Ovary (tissue), 3 donors: ENCODE results near the gene SH3GL2.

Source experiments
- CTCF ChIP-seq, 3 donors: fragments of 450-650 bp in 2 of 3; fragments of 200-600 bp in 1 of 3; IDR thresholded peaks; one replicate each; pipeline versions ENCODE4 v1.5.1 to v1.8.0; 2016 to 2022; ENCODE audit warnings: antibody characterized with exemption in 3 of 3, mild to moderate bottlenecking in 1 of 3
- POLR2A ChIP-seq: fragments of 450-650 bp; IDR thresholded peaks from one replicate; pipeline ENCODE4 v1.6.1; 2017; ENCODE audit warnings: antibody characterized with exemption, mild to moderate bottlenecking, moderate library complexity
- donor health status: DM: no; HTN: no; CAD: no.

DNA sequence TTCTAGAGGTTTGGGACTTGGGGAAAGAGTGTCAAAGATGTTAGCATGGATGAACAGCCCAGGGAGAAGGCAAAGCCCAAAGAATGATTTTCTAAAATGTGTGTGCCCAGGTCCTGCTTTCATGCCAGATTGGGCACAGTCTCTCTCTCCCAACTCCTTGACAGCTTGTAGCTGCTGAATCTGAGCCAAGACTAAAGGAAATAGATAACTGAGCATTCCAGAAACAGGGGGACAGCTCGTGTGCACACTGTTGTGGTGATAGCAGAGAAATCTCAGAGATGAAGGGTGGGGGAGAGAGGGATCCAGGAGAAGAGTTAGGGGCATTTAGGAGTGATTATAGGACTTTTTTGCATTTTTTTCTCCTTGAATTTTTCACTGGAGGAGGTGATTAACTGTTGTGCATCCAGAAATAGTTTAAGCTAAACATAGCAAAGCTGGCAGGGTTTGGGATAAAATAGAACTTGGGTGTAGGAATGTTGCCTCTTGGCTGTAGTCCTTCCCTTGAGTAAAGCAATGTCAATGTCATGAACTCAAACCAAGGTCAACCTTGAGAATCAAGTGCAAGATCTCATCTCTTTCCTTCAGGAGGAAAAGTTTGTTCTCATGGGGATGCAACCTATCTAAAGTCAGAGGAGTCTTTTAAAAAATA is 245.9 kb downstream of the SH3GL2 start:
- TF ChIP-seq CTCF (IDR thresholded peaks at IDR 0.05) (no peak), POLR2A (no peak)
